Cardiac muscle cell (in vitro differentiated cells and primary cell): ENCODE measurements around the gene PFKM. TPM values are rescaled to one million over a fixed set of nuclear protein-coding genes. Genes with fewer than 3 reads are reported as not detected.

Source experiments
- DNase-seq, 2 donors: peaks; one replicate each; pipeline versions ENCODE4 v3.0.0 to v3.0.0-alpha.2; 2010 to 2017; ENCODE audit warnings: low read depth in 1 of 2, low spot score in 1 of 2
- H3K27ac ChIP-seq: fragments of 200-600 bp; sonication (generic); 2 replicates; pipeline ENCODE4 v1.5.1; 2016
- H3K27me3 ChIP-seq: fragments of 200-600 bp; sonication (generic); 2 replicates; pipeline ENCODE4 v1.6.0; 2016; ENCODE audit warnings: control low read depth
- H3K36me3 ChIP-seq: fragments of 200-600 bp; sonication (generic); 2 replicates; pipeline ENCODE4 v1.5.1; 2016; ENCODE audit warnings: control low read depth
- H3K4me1 ChIP-seq: fragments of 200-600 bp; sonication (generic); 2 replicates; pipeline ENCODE4 v1.8.1; 2017; ENCODE audit warnings: low read depth, mild to moderate bottlenecking, mixed run types
- H3K4me3 ChIP-seq: fragments of 200-600 bp; sonication (generic); 2 replicates; pipeline ENCODE4 v1.5.1; 2016; ENCODE audit warnings: mild to moderate bottlenecking
- H3K9me3 ChIP-seq: fragments of 200-600 bp; sonication (generic); 2 replicates; pipeline ENCODE4 v1.5.1; 2017; ENCODE audit warnings: low read depth, mild to moderate bottlenecking, control low read depth
- CTCF ChIP-seq: IDR thresholded peaks from 2 replicates; pipeline ENCODE4 v1.5.1; 2012; ENCODE audit warnings: low read depth, mild to moderate bottlenecking, low read length
- polyA plus RNA-seq: library from polyadenylated mRNA; unstranded; fragments of >200 nt; fragmentation: Nextera tagmentation; extraction: Ambion mirVana; gene quantifications from 2 replicates; pipeline ENCODE4 v1.2.1, GENCODE V29; 2016
- total RNA-seq: library from RNA; depleted of rRNA; stranded (reverse); fragments of >200 nt; gene quantifications from 2 replicates; pipeline ENCODE4 v1.2.3, GENCODE V29; 2016

Gene PFKM
- total and polyA plus RNA-seq, 2 experiments from 2014 or later: 152 to 163 TPM

GRCh38 chr12:48131517-48131916, 12.4 kb downstream of the PFKM start:
- Histone ChIP-seq H3K27me3 (no peaks in the 10 kb centered on the region), H3K4me3 (no peak overlapping the region), H3K9me3 (no peaks in the 10 kb centered on the region), H3K4me1 (peaks cover 10% of the 10 kb centered on the region), H3K36me3 (peaks cover 72% of the 10 kb centered on the region), H3K27ac (no peak overlapping the region)
- no peak for TF ChIP-seq CTCF
- no peak for DNase-seq

GRCh38 chr12:48132826-48133225, 13.7 kb downstream of the PFKM start:
- Histone ChIP-seq H3K36me3 (peaks cover 74% of the 10 kb centered on the region), H3K4me1 (no peaks in the 10 kb centered on the region), H3K27me3 (no peaks in the 10 kb centered on the region), H3K9me3 (no peaks in the 10 kb centered on the region), H3K4me3 (no peak overlapping the region), H3K27ac (no peak overlapping the region)
- DNase-seq: no peak
- no peak for TF ChIP-seq CTCF

- H3K36me3 ChIP-seq: peaks cover 77% of the 10 kb centered on the region
- H3K27ac ChIP-seq: no peak overlapping the region
- H3K4me1 ChIP-seq: no peaks in the 10 kb centered on the region
- TF ChIP-seq CTCF: no peak
- no peaks in the 10 kb centered on the region for H3K27me3 ChIP-seq
- H3K4me3 ChIP-seq: no peak overlapping the region
- no peak for DNase-seq
- no peaks in the 10 kb centered on the region for H3K9me3 ChIP-seq
These were observed 15.9 kb downstream of the PFKM start for GRCh38 chr12:48135027-48135426.

DNA sequence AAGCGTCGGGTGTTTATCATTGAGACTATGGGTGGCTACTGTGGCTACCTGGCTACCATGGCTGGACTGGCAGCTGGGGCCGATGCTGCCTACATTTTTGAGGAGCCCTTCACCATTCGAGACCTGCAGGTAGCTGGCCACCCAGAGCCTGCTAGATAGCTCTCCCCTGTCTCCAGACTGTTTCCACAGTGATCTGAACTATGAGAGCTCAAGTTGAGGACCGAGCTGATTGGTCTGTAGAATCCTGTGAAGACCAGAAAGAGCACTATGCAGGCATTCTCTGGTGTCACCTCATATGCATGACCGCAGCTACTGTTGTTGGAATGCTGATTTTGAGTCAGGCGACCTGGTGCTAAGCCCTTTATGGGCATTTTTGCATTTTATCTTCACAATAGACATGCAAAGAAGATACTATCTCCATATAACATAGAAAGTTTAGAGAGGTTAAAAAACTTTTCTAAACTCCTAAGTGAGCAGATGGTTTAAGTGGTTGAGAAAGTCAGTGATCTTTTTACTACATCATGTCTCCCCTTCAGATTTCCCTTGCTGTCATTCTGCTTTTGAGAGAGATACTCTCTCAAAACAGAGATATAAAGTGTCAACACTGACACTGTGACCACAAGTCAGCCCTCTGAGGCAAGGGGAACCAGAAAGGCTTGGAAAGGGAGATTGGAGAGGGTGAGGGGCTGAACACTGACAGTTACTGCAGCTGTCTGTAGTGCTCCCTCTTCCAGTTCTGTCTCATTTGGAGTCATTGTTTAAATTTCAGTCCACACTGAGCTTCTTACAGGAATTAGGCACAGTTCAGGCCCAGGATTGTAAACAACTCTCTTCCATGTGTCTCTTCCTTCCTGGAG, 23.9 kb downstream of the PFKM start:
- no peak overlapping the region for H3K4me3 ChIP-seq
- peaks cover 63% of the 10 kb centered on the region for H3K36me3 ChIP-seq
- H3K9me3 ChIP-seq: no peaks in the 10 kb centered on the region
- peaks cover 29% of the 10 kb centered on the region for H3K4me1 ChIP-seq
- no peaks in the 10 kb centered on the region for H3K27me3 ChIP-seq
- no peak for TF ChIP-seq CTCF
- peak overlapping the region; percentile 64 for H3K27ac ChIP-seq
- no peak for DNase-seq

GRCh38 chr12:48143898-48144297, 24.7 kb downstream of the PFKM start:
- H3K27me3 ChIP-seq: no peaks in the 10 kb centered on the region
- H3K9me3 ChIP-seq: no peaks in the 10 kb centered on the region
- no peak for TF ChIP-seq CTCF
- H3K36me3 ChIP-seq: peaks cover 57% of the 10 kb centered on the region
- peaks cover 29% of the 10 kb centered on the region for H3K4me1 ChIP-seq
- no peak overlapping the region for H3K4me3 ChIP-seq
- no peak for DNase-seq
- H3K27ac ChIP-seq: peak overlapping the region; percentile 64
